Memory B cell (primary cell): Measurements from ENCODE around the gene CYTH2.
"Not testable (repeated sequence)": the region's sequence is repeated elsewhere in the genome, so short reads cannot be mapped to it uniquely, and the experiment has no call there.

Experiments
- ATAC-seq: fragments of 150-1000 bp; cut with Tn5 transposase; 2 replicates; pipeline ENCODE4 v1.10.0; 2021; ENCODE audit warnings: low read depth, mild to moderate bottlenecking, moderate library complexity
- DNase-seq, 2 donors: peaks; one replicate each; pipeline ENCODE4 v3.0.0; 2022; ENCODE audit warnings: low spot score in 2 of 2
- H3K27ac Mint-ChIP-seq: one replicate; pipeline ENCODE4 v1.8.0; 2022; ENCODE audit warnings: mild to moderate bottlenecking, moderate library complexity, mixed read lengths
- H3K27me3 Mint-ChIP-seq: one replicate; pipeline ENCODE4 v1.8.0; 2022; ENCODE audit warnings: mixed read lengths
- H3K36me3 Mint-ChIP-seq: one replicate; pipeline ENCODE4 v1.8.0; 2022; ENCODE audit warnings: mild to moderate bottlenecking, mixed read lengths
- H3K4me1 Mint-ChIP-seq: one replicate; pipeline ENCODE4 v1.8.0; 2022; ENCODE audit warnings: mixed read lengths
- H3K4me3 Mint-ChIP-seq: one replicate; pipeline ENCODE4 v1.8.0; 2022; ENCODE audit warnings: mild to moderate bottlenecking, moderate library complexity, mixed read lengths
- H3K9me3 Mint-ChIP-seq: one replicate; pipeline ENCODE4 v1.8.0; 2022; ENCODE audit warnings: mixed read lengths

Gene CYTH2

GRCh38 chr19:48513289-48514122, 44.3 kb downstream of the CYTH2 start:
- Mint-ChIP-seq H3K27me3 (peaks cover 6% of the 10 kb centered on the region), H3K9me3 (no peaks in the 10 kb centered on the region), H3K36me3 (no peaks in the 10 kb centered on the region), H3K4me1 (peaks cover 7% of the 10 kb centered on the region), H3K4me3 (no peak overlapping the region), H3K27ac (no peak overlapping the region)
- DNase-seq: peak in 1 of 2 donors; percentile 58
- peak; percentile 86 for ATAC-seq

DNA sequence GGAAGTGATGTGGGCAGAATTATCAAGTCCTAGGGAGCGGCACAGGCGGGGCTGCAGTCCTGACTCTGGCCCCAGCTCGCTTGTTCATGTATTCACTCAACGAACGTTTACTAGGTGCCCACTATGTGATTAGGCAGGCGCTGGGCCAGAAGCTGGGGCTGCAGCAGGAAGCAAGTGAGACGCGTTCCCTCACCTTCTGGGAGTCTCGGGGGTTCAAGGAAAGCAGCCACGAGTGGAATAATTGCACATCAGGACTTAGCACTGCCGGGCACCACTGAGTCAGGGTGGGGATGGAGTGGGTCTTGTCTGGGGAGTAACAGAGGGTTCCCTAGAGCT, 44.9 kb downstream of the CYTH2 start:
- Mint-ChIP-seq H3K27ac (no peak overlapping the region), H3K9me3 (no peaks in the 10 kb centered on the region), H3K36me3 (no peaks in the 10 kb centered on the region), H3K4me1 (peaks cover 7% of the 10 kb centered on the region), H3K27me3 (peaks cover 5% of the 10 kb centered on the region), H3K4me3 (no peak overlapping the region)
- no peak for DNase-seq
- ATAC-seq: no peak

GRCh38 chr19:48516536-48516935, 47.4 kb downstream of the CYTH2 start:
- Mint-ChIP-seq H3K4me3 (no peak overlapping the region), H3K4me1 (peaks cover 3% of the 10 kb centered on the region)
- ATAC-seq: no peak

DNA sequence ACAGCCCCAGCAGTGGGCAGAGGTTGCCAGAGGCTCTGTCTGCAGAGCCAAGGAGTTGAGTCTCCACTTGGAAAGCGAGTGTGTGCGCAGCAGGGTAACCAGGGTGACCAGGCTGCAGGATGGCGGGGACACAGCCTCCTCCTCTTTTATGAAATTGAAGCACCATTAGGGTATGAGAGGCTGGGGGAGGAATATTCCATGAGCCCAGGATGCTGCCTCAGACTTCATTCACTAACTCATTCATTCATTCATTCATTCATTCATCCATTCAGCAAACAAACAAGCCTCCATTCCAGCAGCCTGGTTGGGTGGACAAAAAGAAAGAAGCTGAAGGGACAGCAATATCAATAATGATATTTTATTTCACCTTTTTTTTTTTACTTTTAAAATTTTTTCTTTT, 49.0 kb downstream of the CYTH2 start:
- Mint-ChIP-seq H3K4me3 (no peak overlapping the region), H3K36me3 (no peaks in the 10 kb centered on the region), H3K4me1 (peaks cover 3% of the 10 kb centered on the region), H3K9me3 (no peaks in the 10 kb centered on the region), H3K27me3 (peaks cover 4% of the 10 kb centered on the region), H3K27ac (no peak overlapping the region)
- no peak for ATAC-seq
- no peak for DNase-seq

More at GRCh38 chr19:48516536-48516935, 47.4 kb downstream of the CYTH2 start:
- H3K27ac Mint-ChIP-seq: no peak overlapping the region
- H3K27me3 Mint-ChIP-seq: peaks cover 1% of the 10 kb centered on the region
- H3K36me3 Mint-ChIP-seq: no peaks in the 10 kb centered on the region
- no peak for DNase-seq
- no peaks in the 10 kb centered on the region for H3K9me3 Mint-ChIP-seq

GRCh38 chr19:48519426-48519825, 50.3 kb downstream of the CYTH2 start:
- H3K36me3 Mint-ChIP-seq, H3K4me3 Mint-ChIP-seq, DNase-seq, H3K9me3 Mint-ChIP-seq, ATAC-seq, H3K4me1 Mint-ChIP-seq, H3K27ac Mint-ChIP-seq, H3K27me3 Mint-ChIP-seq: not testable (repeated sequence)

- no peak for DNase-seq
- ATAC-seq: no peak
- H3K4me1 Mint-ChIP-seq: no peaks in the 10 kb centered on the region
- H3K4me3 Mint-ChIP-seq: no peak overlapping the region
- H3K9me3 Mint-ChIP-seq: peaks cover 2% of the 10 kb centered on the region
- peaks cover 6% of the 10 kb centered on the region for H3K36me3 Mint-ChIP-seq
- peaks cover 9% of the 10 kb centered on the region for H3K27me3 Mint-ChIP-seq
- no peak overlapping the region for H3K27ac Mint-ChIP-seq
These were observed 51.0 kb downstream of the CYTH2 start for GRCh38 chr19:48520134-48520533.

DNA sequence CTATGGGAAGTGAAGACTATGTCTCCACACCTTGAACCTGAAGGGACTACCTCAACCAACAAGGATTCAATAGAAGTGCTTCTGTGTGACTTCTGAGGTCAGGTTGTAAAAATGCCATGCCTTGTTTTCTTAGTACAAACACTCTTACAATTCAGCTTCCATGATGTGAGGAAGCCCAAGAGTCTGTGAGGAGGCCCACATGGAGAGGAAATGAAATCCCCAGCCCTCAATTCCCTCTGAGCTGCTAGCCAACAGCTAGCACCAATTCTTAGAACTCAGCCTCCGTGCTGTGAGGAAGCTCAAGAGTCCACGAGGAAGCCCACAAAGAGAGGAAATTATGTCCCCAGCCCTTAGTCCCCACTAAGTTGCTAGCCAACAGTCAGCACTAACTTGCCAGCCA, 55.1 kb downstream of the CYTH2 start:
- no peak for ATAC-seq
- H3K27ac Mint-ChIP-seq: no peak overlapping the region
- no peaks in the 10 kb centered on the region for H3K4me1 Mint-ChIP-seq
- H3K36me3 Mint-ChIP-seq: peaks cover 6% of the 10 kb centered on the region
- peaks cover 10% of the 10 kb centered on the region for H3K9me3 Mint-ChIP-seq
- H3K4me3 Mint-ChIP-seq: no peak overlapping the region
- peaks cover 9% of the 10 kb centered on the region for H3K27me3 Mint-ChIP-seq
- DNase-seq: no peak

- H3K27me3 Mint-ChIP-seq: peaks cover 10% of the 10 kb centered on the region
These were observed 55.6 kb downstream of the CYTH2 start for GRCh38 chr19:48524732-48525131.

DNA sequence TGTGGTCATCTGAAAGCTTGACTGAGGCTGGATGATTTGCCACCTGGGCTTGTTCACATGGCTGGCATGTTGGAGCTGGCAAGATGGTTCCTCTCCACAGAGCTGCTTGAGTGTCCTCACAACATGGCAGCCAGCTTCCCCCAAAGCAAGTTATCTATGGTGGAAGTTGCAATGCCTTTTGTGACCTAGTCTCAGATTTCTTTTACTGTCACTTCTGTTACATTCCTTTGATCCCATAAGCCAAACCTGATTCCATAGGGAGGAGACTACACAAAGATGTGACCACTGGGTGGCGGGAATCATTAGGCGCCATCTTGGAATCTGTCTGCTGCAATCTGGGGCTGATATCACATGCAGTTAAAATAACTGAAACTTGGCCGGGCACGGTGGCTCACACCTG, 60.0 kb downstream of the CYTH2 start:
- Mint-ChIP-seq H3K27ac (no peak overlapping the region), H3K4me1 (no peaks in the 10 kb centered on the region), H3K27me3 (peaks cover 8% of the 10 kb centered on the region), H3K9me3 (peaks cover 9% of the 10 kb centered on the region), H3K36me3 (peaks cover 5% of the 10 kb centered on the region), H3K4me3 (no peak overlapping the region)
- ATAC-seq (no peak), DNase-seq (no peak)

More at GRCh38 chr19:48524732-48525131, 55.6 kb downstream of the CYTH2 start:
- no peak for DNase-seq
- ATAC-seq: no peak
- Mint-ChIP-seq H3K27ac (no peak overlapping the region), H3K4me1 (no peaks in the 10 kb centered on the region), H3K4me3 (no peak overlapping the region), H3K36me3 (peaks cover 6% of the 10 kb centered on the region), H3K9me3 (peaks cover 11% of the 10 kb centered on the region)

- DNase-seq: no peak
- no peak overlapping the region for H3K4me3 Mint-ChIP-seq
- H3K4me1 Mint-ChIP-seq: no peaks in the 10 kb centered on the region
- H3K36me3 Mint-ChIP-seq: peaks cover 2% of the 10 kb centered on the region
- peaks cover 6% of the 10 kb centered on the region for H3K27me3 Mint-ChIP-seq
- ATAC-seq: no peak
- H3K27ac Mint-ChIP-seq: no peak overlapping the region
- H3K9me3 Mint-ChIP-seq: peaks cover 9% of the 10 kb centered on the region
These were observed 61.0 kb downstream of the CYTH2 start for GRCh38 chr19:48530066-48530720.

GRCh38 chr19:48530770-48531169, 61.6 kb downstream of the CYTH2 start:
- H3K9me3 Mint-ChIP-seq: peaks cover 9% of the 10 kb centered on the region
- DNase-seq: no peak
- H3K4me1 Mint-ChIP-seq: no peaks in the 10 kb centered on the region
- H3K27ac Mint-ChIP-seq: no peak overlapping the region
- H3K27me3 Mint-ChIP-seq: peaks cover 6% of the 10 kb centered on the region
- peaks cover 2% of the 10 kb centered on the region for H3K36me3 Mint-ChIP-seq
- no peak for ATAC-seq
- H3K4me3 Mint-ChIP-seq: no peak overlapping the region
